COLO668 (cell line): ENCODE measurements around the gene CYP1A2.
A peak's percentile ranks its signal among the peaks of the same experiment; 100 is the strongest.
"Not testable (repeated sequence)": the region's sequence is repeated elsewhere in the genome, so short reads cannot be mapped to it uniquely, and the experiment has no call there.

ENCODE experiments used
- DNase-seq: peaks from one replicate; lab custom pipeline; 2025; ENCODE audit not compliant: unreplicated experiment; lab: John Stamatoyannopoulos, UW

Gene CYP1A2

DNA sequence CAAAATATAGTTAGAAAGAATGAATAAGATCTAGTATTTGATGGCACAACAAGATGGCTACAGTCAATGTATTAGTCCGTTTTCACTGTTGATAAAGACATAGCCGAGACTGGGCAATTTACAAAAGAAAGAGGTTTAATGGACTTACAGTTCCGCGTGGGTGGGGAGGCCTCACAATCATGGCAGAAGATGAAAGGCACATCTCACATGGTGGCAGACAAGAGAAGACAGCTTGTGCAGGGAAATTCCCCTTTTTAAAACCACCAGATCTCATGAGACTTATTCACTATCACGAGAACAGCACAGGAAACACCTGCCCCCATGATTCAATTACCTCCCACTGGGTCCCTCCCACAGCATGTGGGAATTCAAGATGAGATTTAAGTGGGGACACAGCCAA, 10.4 kb upstream of the CYP1A2 start:
- not testable (repeated sequence) for DNase-seq

DNA sequence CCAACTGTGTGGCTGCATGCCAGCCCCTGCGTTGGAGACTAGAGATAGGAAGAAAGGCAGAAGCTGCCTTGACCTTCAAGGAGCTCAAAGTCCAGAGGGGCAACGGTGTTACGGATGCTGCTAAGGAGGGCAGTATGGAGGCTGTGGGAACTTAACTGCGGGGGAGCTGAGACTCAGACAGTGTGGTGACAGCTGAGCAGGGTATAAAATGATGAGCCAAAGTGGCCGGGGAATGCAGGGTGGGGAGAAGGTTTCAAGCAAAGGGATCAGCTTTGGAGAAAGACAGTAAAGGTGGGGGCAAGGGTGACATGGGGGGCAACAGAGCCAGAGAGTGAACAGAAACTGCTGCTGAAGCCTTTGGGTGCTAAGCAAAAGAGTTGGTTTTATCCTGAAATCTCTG, 6.2 kb upstream of the CYP1A2 start:
- DNase-seq: no peak

DNA sequence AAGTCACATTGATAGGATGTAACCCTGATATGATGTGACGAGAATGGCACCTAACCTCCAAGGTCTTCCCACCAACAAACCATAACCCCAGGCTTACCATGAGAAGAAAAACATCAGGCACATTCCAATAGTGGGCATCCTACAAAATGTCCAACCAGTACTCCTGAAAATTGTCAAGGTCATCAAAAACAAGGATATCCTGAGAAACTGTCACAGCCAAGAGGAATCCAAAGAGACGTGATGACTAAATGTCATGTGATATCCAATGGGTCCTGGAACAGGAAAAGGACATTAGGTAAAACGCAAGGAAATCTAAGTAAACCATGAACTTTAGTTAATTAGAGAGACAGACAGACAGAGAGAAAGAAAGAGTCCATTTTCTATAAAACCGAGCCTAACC, 2.3 kb upstream of the CYP1A2 start:
- no peak for DNase-seq

DNA sequence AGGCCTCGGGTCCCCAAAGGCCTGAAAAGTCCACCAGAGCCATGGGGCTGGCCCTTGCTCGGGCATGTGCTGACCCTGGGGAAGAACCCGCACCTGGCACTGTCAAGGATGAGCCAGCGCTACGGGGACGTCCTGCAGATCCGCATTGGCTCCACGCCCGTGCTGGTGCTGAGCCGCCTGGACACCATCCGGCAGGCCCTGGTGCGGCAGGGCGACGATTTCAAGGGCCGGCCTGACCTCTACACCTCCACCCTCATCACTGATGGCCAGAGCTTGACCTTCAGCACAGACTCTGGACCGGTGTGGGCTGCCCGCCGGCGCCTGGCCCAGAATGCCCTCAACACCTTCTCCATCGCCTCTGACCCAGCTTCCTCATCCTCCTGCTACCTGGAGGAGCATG, 1.2 kb downstream of the CYP1A2 start:
- DNase-seq: no peak

DNA sequence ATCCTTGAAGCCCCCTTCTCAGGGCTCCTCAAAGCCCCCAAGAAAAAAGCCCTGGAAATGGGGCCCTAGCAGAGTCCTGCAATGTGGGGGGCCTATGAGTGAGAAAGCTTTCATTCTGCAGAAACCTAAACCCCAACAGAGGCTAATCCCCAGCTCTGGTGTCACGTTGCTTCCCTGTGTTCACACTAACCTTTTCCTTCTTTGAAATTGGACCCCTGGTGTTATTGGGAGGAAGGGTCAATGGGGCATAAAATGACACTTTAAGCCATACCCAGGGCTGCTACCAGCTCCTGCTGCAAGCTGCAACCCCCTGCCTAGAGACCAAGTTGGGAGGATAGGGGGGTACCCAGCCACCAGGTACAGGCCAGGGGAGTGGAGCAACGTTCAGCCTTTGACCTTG, 2.1 kb downstream of the CYP1A2 start:
- no peak for DNase-seq

DNA sequence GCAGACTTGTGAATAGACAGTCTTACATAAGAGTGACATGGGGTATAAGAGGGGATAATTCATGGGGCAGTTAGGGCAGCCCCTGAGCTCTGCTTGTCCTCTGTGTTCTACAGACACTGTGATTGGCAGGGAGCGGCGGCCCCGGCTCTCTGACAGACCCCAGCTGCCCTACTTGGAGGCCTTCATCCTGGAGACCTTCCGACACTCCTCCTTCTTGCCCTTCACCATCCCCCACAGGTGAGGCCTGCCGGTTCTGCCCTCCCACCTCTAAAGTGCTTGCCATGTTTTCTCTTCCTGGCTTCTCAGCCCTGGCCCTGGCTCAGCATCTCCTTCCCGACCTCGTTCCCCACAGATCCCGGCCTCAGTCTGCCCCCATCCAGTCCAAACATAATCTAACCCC, 3.4 kb downstream of the CYP1A2 start:
- no peak for DNase-seq

DNA sequence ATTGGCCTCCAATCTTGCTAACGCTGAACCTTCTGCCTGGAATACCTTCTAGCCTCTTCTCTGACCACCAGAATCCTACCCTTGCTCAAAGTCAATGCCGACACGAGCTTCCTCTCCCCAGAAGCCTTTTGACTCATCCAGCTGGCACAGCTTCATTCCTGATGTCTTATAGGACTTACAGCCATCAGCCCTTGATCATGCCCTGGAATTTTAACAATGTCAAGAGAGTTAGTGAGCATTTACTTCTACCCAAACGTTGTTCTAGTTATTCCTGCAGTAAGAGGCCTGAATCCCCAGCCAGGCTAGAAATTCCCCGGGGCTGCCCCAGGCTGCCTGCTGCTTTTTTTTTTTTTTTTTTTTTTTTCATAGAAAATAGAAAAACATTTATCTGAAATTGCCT, 3.9 kb downstream of the CYP1A2 start:
- DNase-seq: no peak

- DNase-seq: no peak
These were observed 6.1 kb downstream of the CYP1A2 start for GRCh38 chr15:74754593-74755215.

DNA sequence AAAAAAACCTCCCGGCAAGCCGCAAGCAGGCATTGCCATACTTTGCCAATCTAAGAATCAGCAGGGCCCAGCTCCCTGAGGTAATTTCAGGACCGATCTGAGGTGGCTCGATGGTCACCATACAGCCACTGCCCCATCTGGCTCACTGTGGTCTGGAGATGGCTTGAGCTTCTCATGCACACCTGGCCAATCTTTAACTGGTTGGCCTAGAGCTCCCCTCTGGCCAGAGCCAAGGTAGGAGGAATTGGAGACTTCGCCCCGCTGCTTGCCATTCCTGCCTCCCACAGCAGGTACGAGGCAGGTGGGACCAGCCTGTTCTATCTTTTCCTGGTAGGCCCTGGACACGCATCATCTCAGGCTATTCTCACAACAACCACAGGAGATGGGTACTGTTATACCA, 10.1 kb downstream of the CYP1A2 start:
- DNase-seq: no peak

DNA sequence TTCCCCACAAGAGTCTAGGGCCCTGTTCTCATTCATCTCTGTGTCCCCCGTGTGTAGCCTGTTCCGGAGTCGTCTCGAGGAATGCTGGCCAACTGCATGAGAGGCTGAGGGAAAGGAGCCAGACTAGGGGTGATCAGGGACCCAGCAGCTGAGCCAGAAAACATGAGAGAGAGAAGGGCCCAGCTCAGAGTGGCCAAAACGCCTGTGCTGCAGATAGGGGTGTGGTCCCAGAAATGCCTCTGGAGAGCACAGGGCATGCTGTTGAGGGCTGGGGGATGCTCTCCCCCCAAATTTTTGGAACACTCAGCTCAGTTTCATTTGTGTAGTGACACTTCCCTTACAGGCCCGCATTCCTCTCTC, 14.1 kb downstream of the CYP1A2 start:
- DNase-seq: no peak

DNA sequence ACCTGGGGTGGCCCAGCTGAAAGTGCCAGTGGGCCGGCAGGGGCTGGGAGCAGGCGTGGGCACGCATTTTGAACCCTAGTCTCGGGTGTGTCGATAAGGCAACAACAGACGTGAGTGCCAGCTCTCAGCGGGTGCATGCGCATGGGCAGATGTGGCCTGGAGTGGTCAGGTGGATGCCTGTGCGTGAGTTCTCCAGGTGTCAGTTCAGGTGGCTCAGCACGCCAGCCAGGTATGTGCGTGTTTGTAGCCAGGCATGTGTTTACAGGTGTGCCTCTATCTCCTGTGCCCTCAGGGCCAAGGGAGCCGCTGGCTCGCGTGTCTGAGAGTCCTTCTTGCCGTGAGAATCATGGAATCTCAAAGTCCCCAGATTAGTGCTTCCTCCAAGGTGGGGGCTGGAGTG, 14.8 kb downstream of the CYP1A2 start:
- DNase-seq: peak; percentile 72

DNA sequence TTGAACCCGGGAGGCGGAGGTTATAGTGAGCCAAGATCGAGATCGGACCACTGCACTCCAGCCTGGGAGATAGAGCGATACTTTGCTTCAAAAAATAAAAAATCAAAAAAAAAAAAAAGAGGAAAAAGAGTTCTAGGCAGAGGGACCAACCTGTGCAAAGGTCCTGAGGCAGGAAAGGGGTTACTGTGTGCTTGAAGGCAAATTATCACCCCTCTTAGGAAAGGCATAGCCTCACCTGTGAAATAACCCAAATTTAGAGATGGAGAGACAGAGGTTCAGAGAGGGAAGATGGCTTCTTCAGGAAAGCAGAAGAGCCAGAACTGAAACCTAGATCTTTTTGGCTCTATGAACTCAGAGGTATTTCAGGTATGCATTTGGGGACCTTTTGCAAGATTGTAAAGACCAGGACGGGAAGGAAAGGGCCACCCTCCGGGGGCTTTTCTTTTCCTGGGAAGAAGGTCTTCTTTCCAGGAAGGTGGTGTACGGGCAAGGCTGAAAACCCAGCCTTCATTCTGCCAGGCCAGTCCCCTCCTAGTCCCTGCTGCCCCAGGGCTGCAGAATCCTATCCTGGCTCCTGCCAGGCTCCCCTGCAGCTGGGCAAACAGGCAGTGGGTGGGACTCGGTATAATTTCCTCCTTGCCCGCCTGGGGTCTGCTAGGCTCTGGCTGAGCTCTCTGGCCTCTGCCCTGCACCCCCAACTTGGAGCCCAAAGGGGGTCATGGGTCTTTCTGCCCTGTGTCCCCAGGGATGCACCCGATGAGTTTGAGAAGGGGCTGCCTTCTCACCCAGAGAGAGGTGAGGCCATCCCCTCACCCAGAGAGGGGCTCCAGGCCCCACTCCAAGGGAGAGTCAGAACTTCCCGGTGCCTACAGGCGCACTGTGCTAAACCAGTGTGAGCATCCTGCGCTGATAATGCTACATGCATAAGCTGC, 18.8 kb downstream of the CYP1A2 start:
- no peak for DNase-seq

DNA sequence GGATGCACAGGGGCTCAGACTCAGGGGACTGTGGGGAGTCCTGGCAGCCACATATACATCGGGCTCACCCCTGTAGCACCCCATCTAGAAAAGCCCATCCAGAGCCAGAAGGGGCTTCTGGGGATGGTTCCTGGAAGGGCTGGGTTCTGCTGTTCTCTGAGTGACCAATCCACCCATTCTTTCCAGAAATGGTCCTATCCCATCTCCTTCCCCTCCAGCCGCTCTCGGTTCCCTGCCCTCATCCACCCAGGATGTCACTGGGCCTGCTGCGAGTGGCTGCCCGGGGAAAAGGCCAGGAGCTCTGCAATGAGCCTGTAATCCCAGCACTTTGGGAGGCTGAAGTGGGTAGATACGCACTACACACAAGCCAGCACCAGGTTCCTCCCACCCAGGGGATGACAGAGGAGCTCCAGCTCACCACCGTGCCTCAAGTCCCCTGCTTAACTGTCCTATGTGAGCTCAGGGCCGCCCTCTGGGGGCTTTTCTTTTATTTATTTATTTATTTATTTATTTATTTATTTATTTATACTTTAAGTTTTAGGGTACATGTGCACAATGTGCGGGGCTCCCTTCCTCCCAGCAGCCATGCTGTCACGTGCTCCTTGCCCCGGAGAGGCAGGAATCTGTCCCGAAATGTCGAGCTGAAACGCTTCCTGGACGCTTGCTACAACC, 19.6 kb downstream of the CYP1A2 start:
- no peak for DNase-seq

GRCh38 chr15:74768771-74769342, 20.2 kb downstream of the CYP1A2 start:
- DNase-seq: peak; percentile 54

DNA sequence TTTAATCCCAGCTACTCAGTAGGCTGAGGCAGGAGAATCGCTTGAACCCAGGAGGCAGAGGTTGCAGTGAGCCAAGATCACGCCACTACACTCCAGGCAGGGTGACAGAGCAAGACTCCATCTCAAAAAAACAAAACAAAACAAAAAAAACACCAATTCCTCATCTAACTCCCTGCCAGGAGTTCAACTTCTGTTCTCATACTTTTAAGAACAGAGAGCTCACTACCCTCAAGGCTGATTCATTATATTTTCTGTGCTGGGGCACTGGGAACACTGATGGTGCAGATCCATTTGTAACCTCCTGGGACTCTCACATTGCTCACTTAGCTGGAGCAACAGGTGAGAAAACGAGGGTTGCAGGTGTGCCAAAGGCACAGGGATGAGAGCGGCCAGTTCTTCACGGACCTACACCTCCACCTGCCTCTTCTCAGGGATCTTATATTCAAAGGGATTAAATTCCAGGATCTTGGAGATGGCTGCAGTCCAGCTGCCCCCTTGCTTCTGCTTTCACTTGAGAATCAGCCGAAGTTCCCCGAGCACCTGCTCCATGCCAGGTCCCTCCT, 20.9 kb downstream of the CYP1A2 start:
- no peak for DNase-seq

GRCh38 chr15:74770211-74770903, 21.7 kb downstream of the CYP1A2 start:
- no peak for DNase-seq

DNA sequence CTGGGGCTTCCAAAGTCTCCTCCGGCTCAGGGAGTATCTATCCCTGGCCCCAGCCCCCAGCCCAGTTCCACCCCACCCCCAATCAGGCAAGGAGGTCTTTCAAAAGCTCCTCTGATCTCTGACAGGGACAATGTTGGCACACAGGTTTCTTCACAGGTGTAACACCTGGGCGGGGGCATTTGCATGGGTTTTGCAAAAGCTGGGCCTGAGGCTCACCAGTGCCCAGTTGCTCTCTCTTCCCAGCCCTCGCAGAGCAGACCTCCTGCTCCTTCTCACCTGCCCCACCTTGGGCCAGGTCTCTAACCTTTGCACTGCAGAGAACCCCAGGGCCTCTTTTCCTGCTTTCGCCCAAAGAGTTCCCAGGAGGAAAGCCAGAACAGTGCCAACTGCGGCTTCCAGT, 24.7 kb downstream of the CYP1A2 start:
- DNase-seq: no peak

GRCh38 chr15:74773731-74774252, 25.1 kb downstream of the CYP1A2 start:
- peak; percentile 20 for DNase-seq

- DNase-seq: no peak
These were observed 26.5 kb downstream of the CYP1A2 start for GRCh38 chr15:74775132-74775562.

- DNase-seq: no peak
These were observed 27.2 kb downstream of the CYP1A2 start for GRCh38 chr15:74775894-74776293.
